UCSD-AML1 (cell line): ENCODE data around the gene ROBO1.

Source experiments
- DNase-seq: peaks from one replicate; lab custom pipeline; 2025; ENCODE audit not compliant: unreplicated experiment; lab: John Stamatoyannopoulos, UW

The ROBO1 gene

GRCh38 chr3:79097964-79098660, 669.7 kb downstream of the ROBO1 start:
- no peak for DNase-seq

DNA sequence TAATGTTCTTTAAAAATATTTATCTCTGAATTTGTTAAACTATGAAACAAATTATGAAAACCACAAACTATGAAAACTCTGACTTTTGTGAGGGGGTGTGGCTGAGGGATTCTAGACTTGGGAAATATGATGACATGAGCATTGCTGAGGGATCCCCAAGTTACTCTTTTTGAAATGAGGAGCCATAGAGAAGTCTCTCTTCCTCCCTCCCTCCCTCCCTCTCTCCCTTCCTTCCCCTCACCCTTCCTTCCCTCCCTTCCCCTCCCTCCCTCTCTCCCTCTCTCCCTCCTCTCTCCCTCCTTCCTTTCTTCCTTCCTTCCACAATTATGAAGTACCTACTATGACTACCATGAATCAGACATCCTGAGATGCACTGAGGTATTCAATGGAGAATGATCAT, 673.1 kb downstream of the ROBO1 start:
- no peak for DNase-seq

DNA sequence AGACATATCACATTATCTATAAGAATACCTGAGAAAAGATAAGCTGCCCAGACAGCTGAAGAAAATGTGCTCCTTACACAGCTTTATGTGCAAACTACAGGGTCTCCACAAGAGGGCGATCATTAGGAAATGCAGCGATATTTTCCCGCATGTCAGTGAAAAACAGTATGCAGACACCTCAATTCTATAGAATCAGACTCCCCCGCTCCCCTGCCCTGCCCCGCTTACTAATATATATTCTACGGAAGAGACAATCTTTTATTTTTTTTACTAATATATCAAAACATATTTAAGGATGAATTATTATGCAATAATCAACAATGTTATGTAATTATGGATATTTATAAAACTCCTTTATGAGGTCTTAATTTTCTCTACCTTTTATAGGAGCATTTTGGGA, 681.3 kb downstream of the ROBO1 start:
- peak; percentile 6 for DNase-seq

DNA sequence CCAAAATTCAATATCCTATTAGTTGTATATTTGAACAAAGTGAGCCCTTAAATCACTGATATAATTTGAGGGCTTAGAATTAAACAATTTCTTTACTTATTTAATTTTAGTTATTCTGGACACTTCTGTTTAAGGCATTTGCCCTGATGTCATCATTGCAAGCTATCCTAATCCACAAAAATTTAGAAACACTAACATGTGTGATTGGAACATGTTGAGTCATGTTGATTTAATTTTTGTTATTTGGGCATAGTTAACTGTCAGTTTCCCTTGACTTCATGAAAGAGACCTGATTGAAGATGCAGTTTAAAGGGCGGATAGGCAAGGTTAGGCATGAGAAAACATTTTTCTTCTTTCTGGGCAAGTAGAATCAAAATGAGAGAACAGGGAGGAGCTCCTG, 682.6 kb downstream of the ROBO1 start:
- DNase-seq = no peak

DNA sequence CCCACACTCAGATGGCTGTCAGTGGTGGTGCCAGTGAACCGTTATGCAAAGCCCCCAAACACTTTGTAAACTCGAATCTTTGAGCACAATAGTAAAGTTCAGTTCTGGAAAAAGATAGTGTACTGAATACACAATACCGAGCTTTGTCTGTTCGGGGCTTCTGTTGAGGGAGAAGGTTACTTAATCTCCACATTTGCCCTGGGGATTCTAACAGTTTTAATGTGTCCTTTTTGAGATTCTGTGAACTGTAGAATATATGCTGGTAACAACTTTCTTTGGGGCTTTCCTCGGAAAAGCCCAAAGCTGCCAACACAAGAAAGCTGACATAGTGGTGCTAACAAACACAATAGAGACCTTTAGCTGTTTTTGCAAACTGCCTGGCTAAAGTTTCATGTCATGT, 686.5 kb downstream of the ROBO1 start:
- DNase-seq = no peak

DNA sequence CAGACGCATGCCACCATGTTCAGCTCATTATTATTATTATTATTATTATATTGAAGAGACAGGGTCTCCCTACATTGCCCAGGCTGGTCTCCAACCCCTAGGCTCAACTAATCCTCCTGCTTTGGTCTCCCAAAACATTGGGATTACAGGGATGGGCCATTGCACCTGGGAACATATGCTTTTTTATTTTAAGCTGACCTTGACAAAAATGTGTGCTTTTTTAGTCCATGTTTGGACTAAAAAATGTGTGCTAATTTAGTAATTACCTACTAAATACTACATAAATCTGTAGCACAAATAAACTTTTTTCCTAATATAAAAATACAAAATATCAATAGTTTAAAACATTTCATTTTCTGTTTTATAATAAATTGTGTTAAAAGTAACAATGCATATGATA, 693.2 kb downstream of the ROBO1 start:
- no peak for DNase-seq

DNA sequence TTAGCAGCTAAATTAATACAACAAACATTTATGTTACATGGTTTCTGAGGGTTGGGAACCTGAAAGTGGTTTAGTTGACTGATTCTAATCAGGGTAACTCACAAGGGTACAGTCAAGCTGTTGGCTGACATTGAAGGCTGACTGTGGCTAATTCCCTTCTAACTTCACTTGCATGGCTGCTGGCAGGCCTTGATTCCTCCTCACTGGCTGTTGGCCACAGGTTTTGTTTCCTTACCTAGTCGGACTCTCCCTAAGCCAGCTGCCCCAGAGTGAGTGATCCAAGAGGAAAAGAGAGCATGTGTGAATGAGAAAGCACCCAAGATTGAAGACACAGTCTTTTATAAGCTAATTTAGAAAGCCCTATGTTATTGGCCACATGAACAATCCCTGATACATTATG, 700.1 kb downstream of the ROBO1 start:
- DNase-seq = peak; percentile 4

DNA sequence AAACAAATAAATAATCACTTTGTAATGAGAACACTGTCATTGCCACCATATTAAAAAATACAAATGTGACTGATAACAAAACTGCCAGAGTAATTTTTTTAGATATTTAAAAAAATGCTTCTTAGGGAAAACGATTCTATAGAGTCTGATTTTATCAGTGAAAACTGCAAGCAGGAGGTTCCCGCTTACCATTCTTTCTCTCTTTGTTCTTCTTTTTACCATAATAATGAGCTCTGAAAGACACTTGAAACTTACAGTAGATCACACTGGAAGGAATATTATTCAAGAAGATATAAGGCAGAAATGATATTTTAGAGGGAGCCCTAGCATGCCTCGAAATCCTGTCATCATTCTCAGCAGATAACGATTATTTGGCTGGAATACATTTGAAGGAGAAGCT, 701.3 kb downstream of the ROBO1 start:
- DNase-seq = no peak

- DNase-seq = no peak
These were observed 704.2 kb downstream of the ROBO1 start for GRCh38 chr3:79063624-79064023.

DNA sequence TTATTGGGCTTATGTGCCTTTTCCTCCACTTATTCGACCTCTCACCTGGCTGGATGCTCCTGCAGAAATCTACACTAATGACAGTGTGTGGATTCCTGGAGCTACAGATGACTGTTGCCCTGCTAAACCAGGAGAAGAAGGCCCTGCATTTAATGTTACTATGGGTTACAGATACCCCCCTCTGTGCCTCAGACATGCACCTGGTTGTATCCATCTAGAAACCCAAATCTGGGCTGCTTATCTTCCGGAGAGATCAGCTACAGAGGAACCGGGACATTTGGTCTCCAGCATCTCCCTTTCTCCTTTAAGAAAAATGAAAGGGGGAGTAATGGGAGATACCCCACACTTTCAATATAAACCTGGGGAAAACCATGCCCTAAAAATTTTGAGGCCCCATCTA, 710.0 kb downstream of the ROBO1 start:
- DNase-seq = no peak

GRCh38 chr3:79056498-79056897, 711.3 kb downstream of the ROBO1 start:
- DNase-seq = no peak

GRCh38 chr3:79052054-79052681, 715.6 kb downstream of the ROBO1 start:
- no peak for DNase-seq

DNA sequence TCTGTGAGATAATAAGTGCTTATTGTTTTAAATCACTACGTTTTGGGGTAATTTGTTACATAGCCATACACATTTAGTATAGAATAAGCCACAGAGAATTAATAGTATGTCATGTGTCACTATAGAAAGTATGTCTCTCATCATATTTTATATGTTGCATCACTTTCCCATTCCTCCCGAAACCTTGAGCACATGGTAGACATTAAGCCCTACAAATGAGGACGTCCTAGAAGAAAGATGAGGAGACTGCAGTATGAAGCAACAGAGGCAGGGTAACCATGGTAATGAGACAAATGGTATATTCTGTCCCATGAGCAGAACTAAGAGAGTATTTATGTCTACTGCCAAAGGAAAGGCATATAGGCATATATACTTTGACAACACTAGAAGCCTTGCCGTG, 720.2 kb downstream of the ROBO1 start:
- no peak for DNase-seq

DNA sequence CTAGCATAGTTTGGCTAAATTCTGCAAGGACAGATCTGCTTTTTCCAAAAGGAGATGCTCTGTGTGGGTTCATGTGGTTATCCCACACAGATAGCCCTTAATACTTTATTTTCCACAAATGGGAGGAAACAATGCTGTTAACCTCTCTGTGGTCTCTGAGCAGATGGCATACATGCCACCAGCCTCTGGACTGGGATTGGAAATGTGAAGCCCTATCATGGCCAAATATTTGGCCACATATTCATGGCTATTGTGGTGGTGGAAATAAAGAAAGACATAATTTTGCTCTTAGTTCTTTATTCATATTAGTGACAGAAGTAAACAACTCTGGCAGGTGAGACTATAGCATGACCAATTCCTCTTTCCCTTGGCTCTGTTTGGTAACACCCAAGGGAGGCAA, 726.2 kb downstream of the ROBO1 start:
- no peak for DNase-seq

- no peak for DNase-seq
These were observed 727.1 kb downstream of the ROBO1 start for GRCh38 chr3:79040701-79041100.

DNA sequence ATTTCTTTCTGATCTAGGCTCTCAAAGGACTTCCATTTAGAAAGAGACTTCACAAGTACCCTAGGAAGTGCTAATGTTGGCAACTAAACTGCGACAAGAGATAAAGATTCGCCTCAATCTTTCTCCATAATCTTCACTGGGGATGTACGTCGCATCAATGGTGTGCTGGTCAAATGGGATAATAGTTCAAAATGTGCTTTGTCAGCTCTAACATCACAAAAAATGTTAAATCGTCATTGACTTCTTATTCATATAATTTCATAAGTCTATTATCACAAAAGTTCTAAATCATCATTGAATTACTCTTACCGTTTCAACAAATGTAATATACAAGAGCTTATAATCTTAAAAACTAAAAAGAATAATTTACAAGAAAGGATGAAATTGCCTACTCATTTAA, 727.7 kb downstream of the ROBO1 start:
- no peak for DNase-seq

DNA sequence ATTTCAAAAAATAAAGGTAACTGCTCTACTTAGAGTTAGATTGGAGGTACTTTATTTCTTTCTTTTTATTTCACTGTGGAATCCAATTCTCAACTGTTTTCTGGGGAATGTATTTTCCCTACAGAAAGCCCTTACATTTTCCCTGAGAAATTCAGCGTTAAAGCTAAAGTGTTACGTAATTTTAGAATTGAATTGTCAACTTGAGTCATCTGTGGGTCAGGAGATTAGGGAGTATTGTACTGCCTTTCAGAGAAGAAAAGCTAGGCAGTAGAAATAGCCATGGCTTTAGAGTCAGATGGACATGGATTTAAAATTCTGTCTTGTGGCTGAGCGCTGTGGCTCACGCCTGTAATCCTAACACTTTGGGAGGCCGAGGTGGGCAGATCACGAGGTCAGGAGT, 728.6 kb downstream of the ROBO1 start:
- no peak for DNase-seq

- DNase-seq = no peak
These were observed 729.2 kb downstream of the ROBO1 start for GRCh38 chr3:79038636-79039035.

- DNase-seq = no peak
These were observed 729.7 kb downstream of the ROBO1 start for GRCh38 chr3:79038057-79038456.

DNA sequence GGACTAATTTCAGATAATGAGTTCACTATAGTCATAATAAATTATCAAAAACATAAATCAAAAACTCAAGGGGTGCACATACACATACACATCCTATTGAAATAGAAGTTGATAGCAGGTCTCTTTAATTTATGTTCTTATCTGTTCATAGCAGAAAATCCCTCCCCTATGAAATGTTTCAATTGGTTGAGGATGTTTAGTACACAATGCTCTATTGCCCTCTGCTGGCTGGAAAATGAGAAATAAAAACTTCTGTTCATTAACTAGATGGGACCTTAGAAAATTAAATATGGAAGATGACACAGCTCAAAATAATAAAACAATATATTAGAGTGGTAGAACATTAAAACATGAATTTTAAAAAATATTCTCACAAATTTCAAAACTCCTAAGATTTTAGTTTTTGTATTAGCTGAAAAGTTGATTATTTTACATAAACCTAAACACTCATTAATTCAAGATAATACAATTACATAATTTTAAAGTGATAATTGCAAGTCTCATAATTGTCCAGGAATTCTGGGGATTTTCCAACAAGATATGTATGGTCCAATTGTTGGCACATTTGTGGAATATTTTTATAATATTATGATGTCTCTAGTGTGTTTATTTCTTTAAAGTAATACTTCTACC, 735.0 kb downstream of the ROBO1 start:
- DNase-seq = no peak

- no peak for DNase-seq
These were observed 737.6 kb downstream of the ROBO1 start for GRCh38 chr3:79030157-79030556.

GRCh38 chr3:79028916-79029315, 738.9 kb downstream of the ROBO1 start:
- DNase-seq = no peak

DNA sequence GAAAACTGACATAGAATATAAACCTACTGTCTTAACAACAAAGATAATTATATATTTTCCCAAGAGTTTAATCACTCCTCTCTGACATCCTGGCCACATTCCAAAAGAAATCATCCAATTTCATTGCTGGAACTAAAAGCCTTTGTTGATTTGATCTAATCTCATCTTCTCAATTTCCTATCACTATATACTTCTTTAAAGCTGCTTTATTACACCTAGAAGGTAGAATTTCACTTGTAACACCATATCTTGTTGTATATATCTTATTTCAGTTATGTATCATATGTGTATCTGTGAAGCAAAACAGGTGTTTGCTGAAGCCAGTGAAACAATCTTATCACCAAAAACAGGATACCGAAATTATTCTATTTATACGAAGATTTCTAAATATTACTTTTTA, 740.2 kb downstream of the ROBO1 start:
- no peak for DNase-seq
